Inferior parietal cortex (tissue), 1 donor: ENCODE results near the gene KHDC1.
"Not testable (repeated sequence)": the region's sequence is repeated elsewhere in the genome, so short reads cannot be mapped to it uniquely, and the experiment has no call there.

ENCODE experiments used
- DNase-seq: peaks from one replicate; pipeline ENCODE4 v3.0.0-alpha.2; 2016; ENCODE audit errors: extremely low spot score

Gene KHDC1

GRCh38 chr6:73250016-73250415, 13.0 kb downstream of the KHDC1 start:
- no peak for DNase-seq

- no peak for DNase-seq
Measured at GRCh38 chr6:73248192-73248903, 14.6 kb downstream of the KHDC1 start.

- no peak for DNase-seq
Measured at GRCh38 chr6:73242001-73242400, 21.0 kb downstream of the KHDC1 start.

GRCh38 chr6:73240730-73241129, 22.3 kb downstream of the KHDC1 start:
- no peak for DNase-seq

GRCh38 chr6:73236144-73236750, 26.7 kb downstream of the KHDC1 start:
- no peak for DNase-seq

GRCh38 chr6:73234733-73235132, 28.3 kb downstream of the KHDC1 start:
- DNase-seq, result no peak

GRCh38 chr6:73233971-73234370, 29.0 kb downstream of the KHDC1 start:
- not testable (repeated sequence) for DNase-seq

- no peak for DNase-seq
Measured at GRCh38 chr6:73233048-73233447, 29.9 kb downstream of the KHDC1 start.

GRCh38 chr6:73231986-73232391, 31.0 kb downstream of the KHDC1 start:
- DNase-seq, result no peak

GRCh38 chr6:73227606-73228255, 35.3 kb downstream of the KHDC1 start:
- no peak for DNase-seq

- DNase-seq, result no peak
Measured at GRCh38 chr6:73225396-73225795, 37.6 kb downstream of the KHDC1 start, which contains the start of gene KHDC1L. Gene KHDC1L, minus strand, starts transcription at chr6:73225496. Its CDS starts 88 bp downstream, at chr6:73225408.

- DNase-seq, result no peak
Measured at GRCh38 chr6:73216859-73217258, 46.1 kb downstream of the KHDC1 start.

GRCh38 chr6:73209117-73209516, 53.9 kb downstream of the KHDC1 start:
- no peak for DNase-seq

GRCh38 chr6:73207221-73207837, 55.7 kb downstream of the KHDC1 start:
- no peak for DNase-seq

GRCh38 chr6:73204252-73204651, 58.7 kb downstream of the KHDC1 start:
- no peak for DNase-seq

- no peak for DNase-seq
Measured at GRCh38 chr6:73203098-73203497, 59.9 kb downstream of the KHDC1 start.

- no peak for DNase-seq
Measured at GRCh38 chr6:73200735-73201134, 62.3 kb downstream of the KHDC1 start.

GRCh38 chr6:73200247-73200646, 62.7 kb downstream of the KHDC1 start:
- DNase-seq, result no peak

GRCh38 chr6:73194744-73195143, 68.3 kb downstream of the KHDC1 start:
- no peak for DNase-seq

GRCh38 chr6:73193302-73193701, 69.7 kb downstream of the KHDC1 start:
- DNase-seq, result not testable (repeated sequence)
